Heart left ventricle (tissue), 16 donors: Measurements from ENCODE around the gene CEP128. TPM values are rescaled to one million over a fixed set of nuclear protein-coding genes. Genes with fewer than 3 reads are reported as not detected.

Source experiments
- ATAC-seq, 4 donors: fragments of 200-7000 bp; cut with Tn5 transposase; one replicate each; pipeline ENCODE4 v1.9.1; 2020 to 2022; ENCODE audit warnings: moderate library complexity in 4 of 4, mild to moderate bottlenecking in 3 of 4, moderate number of reproducible peaks in 1 of 4
- DNase-seq, 5 donors: peaks; one replicate each; pipeline ENCODE4 v3.0.0-alpha.2; 2020
- H3K27ac ChIP-seq, 12 donors: fragments of 200-600 bp; sonication (generic) in 4 of 12; one replicate each; pipeline versions ENCODE4 v1.5.0 to v1.8.0; 2016 to 2022; ENCODE audit warnings: mild to moderate bottlenecking in 2 of 12
- H3K27me3 ChIP-seq, 9 donors: fragments of 200-600 bp; sonication (generic) in 2 of 9; one replicate each; pipeline versions ENCODE4 v1.5.1 to v1.8.0; 2016 to 2022; ENCODE audit warnings: mild to moderate bottlenecking in 3 of 9
- H3K36me3 ChIP-seq, 9 donors: fragments of 200-600 bp; sonication (generic) in 2 of 9; one replicate each; pipeline versions ENCODE4 v1.5.0 to v1.8.0; 2018 to 2022; ENCODE audit warnings: mild to moderate bottlenecking in 2 of 9
- H3K4me1 ChIP-seq, 12 donors: fragments of 200-600 bp; sonication (generic) in 4 of 12; one replicate each; pipeline versions ENCODE4 v1.5.0 to v1.8.0; 2016 to 2022; ENCODE audit warnings: mild to moderate bottlenecking in 3 of 12
- H3K4me3 ChIP-seq, 12 donors: fragments of 200-600 bp; sonication (generic) in 4 of 12; one replicate each; pipeline versions ENCODE4 v1.5.0 to v1.8.0; 2017 to 2022; ENCODE audit warnings: mild to moderate bottlenecking in 9 of 12, moderate library complexity in 4 of 12
- H3K9me3 ChIP-seq, 12 donors: fragments of 200-600 bp; sonication (generic) in 4 of 12; one replicate each; pipeline versions ENCODE4 v1.5.0 to v1.8.0; 2016 to 2022; ENCODE audit warnings: mild to moderate bottlenecking in 1 of 12
- POLR2A ChIP-seq, 2 donors: fragments of 450-650 bp; IDR thresholded peaks; one replicate each; pipeline ENCODE4 v1.6.1; 2017; ENCODE audit warnings: antibody characterized with exemption in 2 of 2, mild to moderate bottlenecking in 2 of 2, moderate library complexity in 2 of 2
- WGBS, 4 donors: extraction: QIAGEN DNeasy Blood & Tissue Kit in 2 of 4; methylation state at CpG; one replicate each; pipeline versions ENCODE4 v1.1.5 to v1.1.7; 2013 to 2018; 5-methylcytosine and 5-hydroxymethylcytosine counted together
- intact Hi-C, 10 donors: fragments of 100-400 bp; cut with DNase I; formaldehyde crosslinking; loops; one replicate each; pipeline versions ENCODE4 v1.11.1 to v1.14.2; 2022
- polyA plus RNA-seq, 2 donors: library from polyadenylated mRNA; stranded (reverse); fragments of 200-250 nt; gene quantifications; one replicate each; pipeline ENCODE4 v1.2.3, GENCODE V29; 2013
- total RNA-seq, 9 donors: library from RNA; depleted of rRNA in 2 of 9; stranded (reverse); fragments of >200 nt in 2 of 9; fragmentation: NEBNext Ultra II Directional in 3 of 9; extraction: Animal tissue kit (Norgen Biotek cat#: 25700) in 3 of 9; gene quantifications; one replicate each; pipeline versions ENCODE4 v1.1.0 to v1.2.4, GENCODE V29; 2016 to 2023
- TF ChIP-seq, protein P1 (sequence below), 12 donors: fragments of 200-600 bp; sonication (generic) in 4 of 12; IDR thresholded peaks; one replicate each; pipeline versions ENCODE4 v1.5.0 to v1.8.0; 2018 to 2022; ENCODE audit warnings: antibody characterized with exemption in 12 of 12, mild to moderate bottlenecking in 5 of 12
- donor health status: ischemic (EF 13 %, LVEDD 7.1; RV severe dilation, severe dysfunction).
- donor health status: healthy with polysubstance abuse.
- donor health status: DM: no; HTN: yes; CAD: no.
- donor health status: DM: no; HTN: no; CAD: no.
- donor health status: ischemic (EF 25% LVEDD 6.9; RV normal size, moderate dysfunction).
- donor health status: ischemic (EF 25% LVEDD 5.7; RV mildly dilated, moderate dysfunction).
- donor health status: healthy.
- donor health status: DM: yes; HTN: yes; CAD: no.
- donor health status: ischemic (EF 35%, LVEDD 5.7; RV mildly dilated, moderate dysfunction).
- donor health status: nonischemic (EF 11% LVEDD 7.7; RV severe dilation, severe dysfunction).
- donor health status: DM: yes; HTN: yes; CAD: no.
- donor health status: PGD.
- donor health status: ischemic (EF 29% LVEDD 5.4; RV normal size, mild dysfunction).
- donor health status: nonischemic (EF 23%, LVEDD 6.1; RV moderate dilation, normal function).

CEP128 gene
- total and polyA plus RNA-seq, 11 donors, result 0.94 to 6.6 (median 3.4) TPM

DNA sequence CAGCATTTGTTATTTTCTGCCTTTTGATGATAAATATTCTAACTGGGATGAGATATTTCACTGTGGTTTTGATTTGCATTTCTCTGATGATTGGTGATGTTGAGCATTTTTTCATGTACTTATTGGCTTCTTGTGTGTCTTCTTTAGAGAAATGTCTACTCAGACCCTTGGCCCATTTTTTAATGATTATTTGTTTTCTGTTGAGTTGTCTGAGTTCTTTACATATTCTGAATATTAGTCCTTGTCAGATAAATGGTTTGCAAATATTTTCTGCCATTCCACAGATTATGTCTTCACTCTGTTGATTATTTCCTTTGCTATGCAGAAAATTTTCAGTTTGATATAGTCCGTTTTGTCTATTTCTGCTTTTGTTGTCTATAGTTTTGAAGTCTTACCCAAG, 317.0 kb downstream of the CEP128 start:
- Histone ChIP-seq H3K4me1 (no peaks in the 10 kb centered on the region), H3K9me3 (peaks cover 0 to 8% (median 0%) of the 10 kb centered on the region in 12 donors), H3K27me3 (no peaks in the 10 kb centered on the region), H3K36me3 (no peaks in the 10 kb centered on the region), H3K27ac (no peak overlapping the region), H3K4me3 (no peak overlapping the region)
- 90 to 95% (median 94%) methylated on average over 1 of the region's 1 CpG for WGBS, 4 donors
- intact Hi-C loops, result no loop called here
- DNase-seq, result no peak
- ATAC-seq, result no peak
- TF ChIP-seq, protein P1, sequence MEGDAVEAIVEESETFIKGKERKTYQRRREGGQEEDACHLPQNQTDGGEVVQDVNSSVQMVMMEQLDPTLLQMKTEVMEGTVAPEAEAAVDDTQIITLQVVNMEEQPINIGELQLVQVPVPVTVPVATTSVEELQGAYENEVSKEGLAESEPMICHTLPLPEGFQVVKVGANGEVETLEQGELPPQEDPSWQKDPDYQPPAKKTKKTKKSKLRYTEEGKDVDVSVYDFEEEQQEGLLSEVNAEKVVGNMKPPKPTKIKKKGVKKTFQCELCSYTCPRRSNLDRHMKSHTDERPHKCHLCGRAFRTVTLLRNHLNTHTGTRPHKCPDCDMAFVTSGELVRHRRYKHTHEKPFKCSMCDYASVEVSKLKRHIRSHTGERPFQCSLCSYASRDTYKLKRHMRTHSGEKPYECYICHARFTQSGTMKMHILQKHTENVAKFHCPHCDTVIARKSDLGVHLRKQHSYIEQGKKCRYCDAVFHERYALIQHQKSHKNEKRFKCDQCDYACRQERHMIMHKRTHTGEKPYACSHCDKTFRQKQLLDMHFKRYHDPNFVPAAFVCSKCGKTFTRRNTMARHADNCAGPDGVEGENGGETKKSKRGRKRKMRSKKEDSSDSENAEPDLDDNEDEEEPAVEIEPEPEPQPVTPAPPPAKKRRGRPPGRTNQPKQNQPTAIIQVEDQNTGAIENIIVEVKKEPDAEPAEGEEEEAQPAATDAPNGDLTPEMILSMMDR (IDR thresholded peaks at IDR 0.05), result no peak
- TF ChIP-seq POLR2A (IDR thresholded peaks at IDR 0.05), result no peak

DNA sequence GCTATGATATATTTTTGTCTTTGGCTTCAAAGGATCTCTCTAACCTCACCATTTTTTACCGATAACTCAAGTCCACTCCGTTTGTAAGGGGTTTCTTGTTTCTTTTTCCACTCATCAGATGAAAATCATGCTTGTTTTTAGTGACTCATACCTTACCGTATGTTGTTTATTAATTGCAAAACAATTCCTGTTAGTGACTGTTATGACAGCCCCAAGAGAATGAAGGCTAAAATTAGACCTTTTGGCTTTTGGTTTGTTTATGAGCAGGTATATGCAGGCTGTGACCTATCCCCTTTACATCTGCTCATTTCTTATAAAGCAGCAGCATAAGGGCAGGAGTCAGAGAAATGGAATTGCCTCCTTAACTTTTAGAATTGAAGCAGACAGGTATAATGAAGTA, 319.8 kb downstream of the CEP128 start:
- no peak for ATAC-seq
- intact Hi-C loops, result no loop called here

DNA sequence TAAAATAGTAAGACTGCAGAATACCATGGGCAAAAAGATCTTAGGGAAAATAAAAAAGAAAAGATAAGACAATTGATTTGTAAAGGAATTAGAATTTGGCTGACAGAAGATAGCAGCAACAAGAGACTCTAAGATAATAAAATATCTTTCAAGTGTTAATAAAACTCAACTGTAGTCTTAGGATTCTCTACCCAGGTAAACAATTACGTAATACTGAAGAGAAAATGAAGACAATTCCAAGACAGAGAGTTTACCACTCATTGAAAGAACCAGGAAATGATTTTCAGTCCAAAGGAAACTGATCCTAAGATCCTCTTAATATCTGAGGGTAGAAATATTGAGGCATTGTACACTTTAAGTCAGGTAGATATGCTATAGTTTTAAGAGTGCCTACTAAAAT, 321.1 kb downstream of the CEP128 start:
- intact Hi-C loops, result no loop called here
- Histone ChIP-seq H3K36me3 (no peaks in the 10 kb centered on the region), H3K4me1 (no peaks in the 10 kb centered on the region), H3K9me3 (peaks cover 0 to 8% (median 0%) of the 10 kb centered on the region in 12 donors), H3K4me3 (no peak overlapping the region), H3K27ac (no peak overlapping the region), H3K27me3 (no peaks in the 10 kb centered on the region)
- 89 to 94% (median 93%) methylated on average over 1 of the region's 1 CpG for WGBS, 4 donors
- DNase-seq (no peak), ATAC-seq (no peak)
- TF ChIP-seq, protein P1 (IDR thresholded peaks at IDR 0.05), result no peak
- TF ChIP-seq POLR2A (IDR thresholded peaks at IDR 0.05), result no peak

More for the DNA sequence above, 319.8 kb downstream of the CEP128 start:
- Histone ChIP-seq H3K9me3 (peaks cover 0 to 8% (median 0%) of the 10 kb centered on the region in 12 donors), H3K4me1 (no peaks in the 10 kb centered on the region), H3K27me3 (no peaks in the 10 kb centered on the region), H3K27ac (no peak overlapping the region), H3K36me3 (no peaks in the 10 kb centered on the region), H3K4me3 (no peak overlapping the region)
- no peak for DNase-seq
- TF ChIP-seq, protein P1 (IDR thresholded peaks at IDR 0.05), result no peak
- no peak for TF ChIP-seq POLR2A (IDR thresholded peaks at IDR 0.05)
- WGBS, 4 donors, result 67 to 74% (median 70%) methylated on average over 3 of the region's 3 CpGs

DNA sequence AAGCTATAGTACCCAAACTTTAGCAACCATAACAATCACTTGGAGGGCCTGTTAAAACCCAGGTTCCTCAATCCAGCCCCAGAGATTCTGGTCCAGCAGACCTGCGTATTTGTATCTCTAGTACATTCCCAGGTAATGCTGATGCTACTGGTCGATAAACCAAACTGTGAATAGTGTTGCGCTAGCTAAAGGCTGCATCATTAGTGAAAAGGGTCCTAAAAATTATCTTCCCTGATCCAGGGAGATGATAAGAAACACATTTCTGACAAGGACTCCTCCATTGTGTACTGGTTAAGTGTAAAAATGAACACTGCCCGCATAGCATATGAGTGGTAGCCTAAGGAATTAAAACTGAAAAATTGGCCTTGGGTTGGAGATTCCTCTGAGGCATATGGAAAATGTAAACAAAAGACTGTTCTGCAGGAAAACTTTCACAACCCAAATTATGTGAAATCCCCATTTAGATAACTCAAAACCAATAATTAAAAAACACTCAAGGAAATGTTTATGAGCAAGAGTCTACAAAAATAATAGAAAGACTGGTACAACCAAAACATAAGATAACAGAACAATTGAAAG, 322.7 kb downstream of the CEP128 start:
- intact Hi-C loops, result no loop called here
- no peaks in the 10 kb centered on the region for H3K36me3 ChIP-seq
- H3K27ac ChIP-seq, result no peak overlapping the region
- WGBS, 4 donors, result 96 to 98% (median 97%) methylated on average over 4 of the region's 4 CpGs
- no peak for TF ChIP-seq POLR2A (IDR thresholded peaks at IDR 0.05)
- no peaks in the 10 kb centered on the region for H3K27me3 ChIP-seq
- no peak overlapping the region for H3K4me3 ChIP-seq
- ATAC-seq (no peak), DNase-seq (no peak)
- peaks cover 0 to 5% (median 0%) of the 10 kb centered on the region in 12 donors for H3K9me3 ChIP-seq
- no peaks in the 10 kb centered on the region for H3K4me1 ChIP-seq

DNA sequence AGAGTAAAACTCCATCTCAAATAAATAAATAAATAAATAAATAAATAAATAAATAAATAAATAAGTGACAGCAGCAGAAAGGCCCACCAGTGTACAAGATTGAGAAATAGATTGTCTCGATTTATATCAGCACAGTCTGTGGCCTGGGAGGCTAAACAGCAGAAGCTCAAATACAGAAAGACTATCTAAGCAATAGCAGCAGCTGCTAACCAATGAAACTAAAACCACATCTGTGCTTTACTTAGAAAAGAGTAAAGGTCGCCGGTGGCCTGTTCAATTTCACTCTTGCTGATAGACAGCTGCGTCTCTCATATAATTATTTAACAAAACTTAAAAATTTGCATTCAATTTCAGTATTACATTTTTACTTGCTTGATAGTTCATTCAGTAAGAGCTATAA, 325.7 kb downstream of the CEP128 start:
- no peaks in the 10 kb centered on the region for H3K27me3 ChIP-seq
- TF ChIP-seq, protein P1 (IDR thresholded peaks at IDR 0.05), result no peak
- no peak for TF ChIP-seq POLR2A (IDR thresholded peaks at IDR 0.05)
- no peaks in the 10 kb centered on the region for H3K36me3 ChIP-seq
- DNase-seq (no peak), ATAC-seq (no peak)
- H3K4me1 ChIP-seq, result no peaks in the 10 kb centered on the region
- 92 to 94% (median 93%) methylated on average over 4 of the region's 4 CpGs for WGBS, 4 donors
- no peaks in the 10 kb centered on the region for H3K9me3 ChIP-seq
- H3K27ac ChIP-seq, result no peak overlapping the region
- H3K4me3 ChIP-seq, result no peak overlapping the region
- intact Hi-C loops, result no loop called here
